Activated CD8-positive, alpha-beta memory T cell treated with anti-CD3 and anti-CD28 coated beads, Interleukin-2, amount 10 ng/mL, durations not matched to agents 7 days and 5 days (primary cell): ENCODE data around the gene OR52E1. TPM values are rescaled to one million over a fixed set of nuclear protein-coding genes. Genes with fewer than 3 reads are reported as not detected.
"Not testable (repeated sequence)": the region's sequence is repeated elsewhere in the genome, so short reads cannot be mapped to it uniquely, and the experiment has no call there.

Experiments
- ATAC-seq: fragments of 150-1000 bp; cut with Tn5 transposase; one replicate; pipeline ENCODE4 v1.10.0; 2021; ENCODE audit warnings: moderate library complexity
- CTCF ChIA-PET: fragments of 350-600 bp; sonication (Branson Sonifier 250); formaldehyde crosslinking; loops from one replicate; lab custom pipeline; 2021; ENCODE audit warnings: antibody characterized with exemption; lab: Charles Lee
- DNase-seq: peaks from one replicate; pipeline ENCODE4 v3.0.0-alpha.2; 2020
- H3K27ac Mint-ChIP-seq: one replicate; pipeline ENCODE4 v1.8.0; 2021; ENCODE audit warnings: mild to moderate bottlenecking, mixed read lengths
- H3K27me3 Mint-ChIP-seq: one replicate; pipeline ENCODE4 v1.8.0; 2021; ENCODE audit warnings: mixed read lengths
- H3K36me3 Mint-ChIP-seq: one replicate; pipeline ENCODE4 v1.8.0; 2021; ENCODE audit warnings: mild to moderate bottlenecking, mixed read lengths
- H3K4me1 Mint-ChIP-seq: one replicate; pipeline ENCODE4 v1.8.0; 2021; ENCODE audit warnings: mixed read lengths
- H3K4me3 Mint-ChIP-seq: one replicate; pipeline ENCODE4 v1.8.0; 2021; ENCODE audit warnings: mild to moderate bottlenecking, moderate library complexity, mixed read lengths
- H3K9me3 Mint-ChIP-seq: one replicate; pipeline ENCODE4 v1.8.0; 2022; ENCODE audit warnings: low read depth, mixed read lengths
- total RNA-seq, 2 experiments: library from RNA; stranded (reverse); gene quantifications; one replicate each; pipeline ENCODE4 v1.2.3, GENCODE V29; 2021

OR52E1 gene
- total RNA-seq = not detected

GRCh38 chr11:5069272-5069671, at the start of gene OR52E1:
OR52E1 (plus strand) TSS chr11:5069572.
- no peak within 1 kb of the TSS for H3K27ac Mint-ChIP-seq
- H3K27me3 Mint-ChIP-seq = no peaks in the 10 kb centered on the region
- no peaks in the 10 kb centered on the region for H3K4me1 Mint-ChIP-seq
- CTCF ChIA-PET = no interaction called here
- H3K4me3 Mint-ChIP-seq = no peak within 1 kb of the TSS
- ATAC-seq = no peak
- no peak for DNase-seq
- no peaks in the 10 kb centered on the region for H3K36me3 Mint-ChIP-seq
- H3K9me3 Mint-ChIP-seq = no peaks in the 10 kb centered on the region

- no peaks in the 10 kb centered on the region for H3K27me3 Mint-ChIP-seq
These were observed 47.4 kb upstream of the OR52E1 start for GRCh38 chr11:5021996-5022395.

GRCh38 chr11:5036669-5037068, 32.7 kb upstream of the OR52E1 start:
- H3K27me3 Mint-ChIP-seq = no peaks in the 10 kb centered on the region
- no peak overlapping the region for H3K4me3 Mint-ChIP-seq
- no peak for DNase-seq
- no peak for ATAC-seq
- CTCF ChIA-PET = no interaction called here
- no peaks in the 10 kb centered on the region for H3K4me1 Mint-ChIP-seq
- no peak overlapping the region for H3K27ac Mint-ChIP-seq
- no peaks in the 10 kb centered on the region for H3K36me3 Mint-ChIP-seq
- no peaks in the 10 kb centered on the region for H3K9me3 Mint-ChIP-seq

More at GRCh38 chr11:5021996-5022395, 47.4 kb upstream of the OR52E1 start:
- Mint-ChIP-seq H3K27ac (no peak overlapping the region), H3K4me1 (no peaks in the 10 kb centered on the region), H3K9me3 (peaks cover 3% of the 10 kb centered on the region), H3K4me3 (no peak overlapping the region), H3K36me3 (no peaks in the 10 kb centered on the region)
- no peak for ATAC-seq
- CTCF ChIA-PET = no interaction called here
- no peak for DNase-seq

GRCh38 chr11:5037926-5038325, 31.4 kb upstream of the OR52E1 start:
- H3K27me3 Mint-ChIP-seq = no peaks in the 10 kb centered on the region
- H3K4me3 Mint-ChIP-seq = no peak overlapping the region
- no peak for DNase-seq
- no peaks in the 10 kb centered on the region for H3K36me3 Mint-ChIP-seq
- H3K9me3 Mint-ChIP-seq = no peaks in the 10 kb centered on the region
- ATAC-seq = no peak
- H3K4me1 Mint-ChIP-seq = no peaks in the 10 kb centered on the region
- H3K27ac Mint-ChIP-seq = no peak overlapping the region
- CTCF ChIA-PET = no interaction called here

DNA sequence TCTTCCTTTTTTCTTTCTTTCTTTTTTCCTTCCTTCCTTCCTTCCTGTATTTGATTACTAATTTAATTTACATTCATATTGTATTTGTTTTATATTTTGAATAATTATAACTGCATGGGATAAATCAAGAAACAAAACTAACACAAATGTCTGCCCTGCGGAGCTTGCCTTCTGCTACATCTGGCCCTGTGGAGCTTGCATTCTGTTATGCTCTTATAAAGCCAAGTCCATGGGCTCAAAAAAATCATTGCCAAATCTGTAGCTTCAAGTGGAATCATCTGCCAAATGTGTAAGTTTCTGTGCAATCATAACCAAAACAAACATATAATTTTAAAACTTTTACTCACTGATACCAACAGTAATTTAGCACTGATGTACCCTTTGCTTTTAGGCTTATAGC, 31.0 kb upstream of the OR52E1 start:
- Mint-ChIP-seq H3K27ac (no peak overlapping the region), H3K9me3 (no peaks in the 10 kb centered on the region), H3K27me3 (no peaks in the 10 kb centered on the region), H3K36me3 (no peaks in the 10 kb centered on the region), H3K4me1 (no peaks in the 10 kb centered on the region), H3K4me3 (no peak overlapping the region)
- DNase-seq = no peak
- no peak for ATAC-seq
- CTCF ChIA-PET = no interaction called here

DNA sequence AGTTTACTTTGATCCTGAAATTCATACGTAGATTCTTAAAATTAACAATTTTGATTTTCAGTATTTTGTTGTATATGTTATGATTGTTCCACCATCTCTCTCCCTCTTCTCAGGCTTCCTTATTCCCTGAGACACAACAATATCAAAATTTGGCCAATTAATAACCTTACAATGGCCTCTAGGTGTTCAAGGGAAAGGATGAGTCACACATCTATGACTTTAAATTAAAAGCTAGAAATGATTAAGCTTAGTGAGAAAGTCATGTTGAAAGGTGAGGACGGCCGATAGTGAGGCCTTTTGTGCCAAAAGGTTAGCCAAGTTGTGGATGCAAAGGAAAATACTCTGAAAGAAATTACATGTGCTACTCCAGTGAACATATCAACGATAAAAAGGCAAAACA, 28.5 kb upstream of the OR52E1 start:
- no peaks in the 10 kb centered on the region for H3K4me1 Mint-ChIP-seq
- no peak overlapping the region for H3K4me3 Mint-ChIP-seq
- H3K36me3 Mint-ChIP-seq = no peaks in the 10 kb centered on the region
- CTCF ChIA-PET = no interaction called here
- no peaks in the 10 kb centered on the region for H3K27me3 Mint-ChIP-seq
- H3K27ac Mint-ChIP-seq = no peak overlapping the region
- no peaks in the 10 kb centered on the region for H3K9me3 Mint-ChIP-seq
- no peak for DNase-seq
- ATAC-seq = no peak

DNA sequence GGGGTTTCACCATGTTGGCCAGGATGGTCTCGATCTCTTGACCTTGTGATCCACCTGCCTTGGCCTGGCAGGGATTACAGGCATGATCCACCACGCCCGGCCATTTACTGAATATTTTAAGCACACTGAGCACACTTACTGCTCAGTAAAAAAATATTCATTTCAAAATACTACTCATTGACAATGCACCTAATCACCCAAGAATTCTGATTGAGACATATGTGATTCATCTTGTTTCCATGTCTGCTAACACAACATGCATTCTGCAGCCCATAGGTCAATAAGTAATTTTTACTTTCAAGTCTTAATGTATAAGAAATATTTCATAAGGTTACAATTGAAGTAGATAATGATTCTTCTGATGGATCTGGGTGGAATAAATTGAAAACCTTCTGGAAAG, 27.3 kb upstream of the OR52E1 start:
- H3K27me3 Mint-ChIP-seq = no peaks in the 10 kb centered on the region
- H3K27ac Mint-ChIP-seq = no peak overlapping the region
- no peak overlapping the region for H3K4me3 Mint-ChIP-seq
- no peaks in the 10 kb centered on the region for H3K36me3 Mint-ChIP-seq
- no peaks in the 10 kb centered on the region for H3K4me1 Mint-ChIP-seq
- H3K9me3 Mint-ChIP-seq = no peaks in the 10 kb centered on the region
- DNase-seq (no peak), ATAC-seq (no peak)
- CTCF ChIA-PET = no interaction called here

DNA sequence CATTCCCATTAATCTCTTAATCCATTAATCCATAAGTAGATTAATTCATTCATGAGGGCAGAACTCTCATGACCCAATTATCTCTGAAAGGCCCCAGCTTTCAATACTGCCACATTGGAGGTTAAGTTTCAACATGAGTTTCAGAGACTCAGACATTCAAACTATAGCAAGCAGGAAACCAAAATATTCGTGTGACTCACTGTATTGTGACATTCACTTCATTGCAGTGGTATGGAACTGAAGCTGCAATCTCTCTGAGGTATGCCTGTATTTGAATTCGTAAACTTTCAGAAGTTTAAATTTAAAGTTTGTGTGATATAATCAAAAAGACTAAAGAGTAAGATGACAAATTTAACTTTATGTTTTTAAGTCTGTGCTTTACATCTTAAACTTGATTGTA, 26.0 kb upstream of the OR52E1 start:
- no peaks in the 10 kb centered on the region for H3K36me3 Mint-ChIP-seq
- DNase-seq = no peak
- H3K4me3 Mint-ChIP-seq = no peak overlapping the region
- H3K27ac Mint-ChIP-seq = no peak overlapping the region
- H3K27me3 Mint-ChIP-seq = no peaks in the 10 kb centered on the region
- no peak for ATAC-seq
- CTCF ChIA-PET = no interaction called here
- no peaks in the 10 kb centered on the region for H3K9me3 Mint-ChIP-seq
- no peaks in the 10 kb centered on the region for H3K4me1 Mint-ChIP-seq

DNA sequence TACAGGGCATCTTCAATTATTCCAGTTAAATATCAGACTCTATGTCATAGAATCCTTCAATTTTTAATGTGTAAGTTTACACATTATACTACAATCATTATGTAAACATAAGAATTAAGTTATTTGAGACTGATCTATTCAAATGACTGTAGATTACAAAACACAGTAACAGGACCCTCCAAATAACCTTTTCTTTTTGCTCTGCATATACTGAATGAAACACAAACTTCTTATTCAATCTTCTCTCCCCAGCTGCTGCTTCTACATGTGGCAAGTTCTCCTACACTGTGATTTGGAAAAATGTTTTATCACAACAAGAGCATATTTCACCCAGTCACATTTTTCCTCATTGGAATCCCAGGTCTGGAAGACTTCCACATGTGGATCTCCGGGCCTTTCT, 23.1 kb upstream of the OR52E1 start, which contains the start of gene OR52J3:
Gene OR52J3 (plus strand): TSS at position 301 of the 400 bp plus-strand sequence. CDS start 0 bp downstream, at position 301.
- H3K4me3 Mint-ChIP-seq = no peak within 1 kb of the TSS
- no peaks in the 10 kb centered on the region for H3K4me1 Mint-ChIP-seq
- H3K36me3 Mint-ChIP-seq = no peaks in the 10 kb centered on the region
- CTCF ChIA-PET = no interaction called here
- ATAC-seq (no peak), DNase-seq (no peak)
- no peak within 1 kb of the TSS for H3K27ac Mint-ChIP-seq
- no peaks in the 10 kb centered on the region for H3K9me3 Mint-ChIP-seq
- no peaks in the 10 kb centered on the region for H3K27me3 Mint-ChIP-seq

- DNase-seq = no peak
- no peaks in the 10 kb centered on the region for H3K27me3 Mint-ChIP-seq
- H3K9me3 Mint-ChIP-seq = no peaks in the 10 kb centered on the region
- no peak overlapping the region for H3K27ac Mint-ChIP-seq
- CTCF ChIA-PET = no interaction called here
- ATAC-seq = no peak
- no peak overlapping the region for H3K4me3 Mint-ChIP-seq
- H3K36me3 Mint-ChIP-seq = no peaks in the 10 kb centered on the region
- no peaks in the 10 kb centered on the region for H3K4me1 Mint-ChIP-seq
These were observed 22.5 kb upstream of the OR52E1 start for GRCh38 chr11:5046754-5047330.

- H3K4me3 Mint-ChIP-seq, ATAC-seq, H3K27me3 Mint-ChIP-seq, CTCF ChIA-PET, H3K36me3 Mint-ChIP-seq, H3K27ac Mint-ChIP-seq, DNase-seq, H3K9me3 Mint-ChIP-seq, H3K4me1 Mint-ChIP-seq: not testable (repeated sequence)
These were observed 10.7 kb upstream of the OR52E1 start for GRCh38 chr11:5058679-5059078.

DNA sequence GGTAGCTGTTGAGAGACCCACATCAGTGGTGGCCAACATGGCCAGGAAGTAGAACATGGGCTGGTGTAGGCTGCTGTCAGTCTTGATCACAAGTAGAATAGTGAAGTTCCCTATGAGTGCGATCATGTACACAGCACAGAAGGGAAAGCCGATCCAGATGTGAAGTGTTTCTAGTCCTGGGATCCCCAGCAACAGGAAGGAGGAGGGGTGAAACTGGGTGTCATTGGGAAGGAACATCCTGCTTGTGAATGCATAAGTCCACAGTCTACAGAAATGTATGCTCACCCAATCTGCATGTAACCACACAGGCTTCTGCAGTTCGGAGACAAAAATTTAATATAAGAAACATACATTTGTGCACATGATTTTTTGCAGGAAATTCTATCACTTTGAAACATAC, 10.0 kb upstream of the OR52E1 start, which contains the start of gene OR52E2:
Gene OR52E2 (minus strand): TSS at position 237 of the 400 bp plus-strand sequence. CDS start 0 bp downstream, at position 237.
- no peak for DNase-seq
- H3K9me3 Mint-ChIP-seq = no peaks in the 10 kb centered on the region
- H3K27me3 Mint-ChIP-seq = no peaks in the 10 kb centered on the region
- no peaks in the 10 kb centered on the region for H3K4me1 Mint-ChIP-seq
- no peak within 1 kb of the TSS for H3K4me3 Mint-ChIP-seq
- CTCF ChIA-PET = no interaction called here
- ATAC-seq = no peak
- H3K36me3 Mint-ChIP-seq = no peaks in the 10 kb centered on the region
- no peak within 1 kb of the TSS for H3K27ac Mint-ChIP-seq

- no peaks in the 10 kb centered on the region for H3K36me3 Mint-ChIP-seq
- H3K27ac Mint-ChIP-seq = no peak overlapping the region
- no peaks in the 10 kb centered on the region for H3K9me3 Mint-ChIP-seq
- H3K27me3 Mint-ChIP-seq = no peaks in the 10 kb centered on the region
- ATAC-seq = no peak
- no peak for DNase-seq
- CTCF ChIA-PET = no interaction called here
- H3K4me3 Mint-ChIP-seq = no peak overlapping the region
- no peaks in the 10 kb centered on the region for H3K4me1 Mint-ChIP-seq
These were observed 4.3 kb upstream of the OR52E1 start for GRCh38 chr11:5065027-5065426.

DNA sequence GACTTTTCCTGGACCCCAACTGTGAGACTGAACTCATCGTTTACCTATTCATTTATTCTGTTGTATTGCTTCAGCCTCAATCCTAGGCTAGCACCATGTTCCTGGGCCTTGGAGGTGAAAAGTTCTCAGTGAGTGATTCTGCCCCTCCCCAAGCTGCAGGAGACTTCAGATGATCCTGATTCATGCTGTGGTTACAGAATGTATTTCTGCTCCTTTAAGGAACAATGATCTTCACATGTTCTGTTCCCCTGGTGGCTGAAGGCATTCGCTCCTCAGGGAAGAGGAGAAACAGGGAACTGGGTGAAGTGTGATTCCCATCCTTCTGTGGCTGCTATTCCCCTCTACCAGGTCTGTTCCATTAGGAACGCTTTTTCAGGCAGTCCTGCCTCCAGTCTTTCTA, 2.4 kb downstream of the OR52E1 start:
- Mint-ChIP-seq H3K36me3 (no peaks in the 10 kb centered on the region), H3K27ac (no peak overlapping the region), H3K9me3 (no peaks in the 10 kb centered on the region), H3K27me3 (no peaks in the 10 kb centered on the region), H3K4me3 (no peak overlapping the region), H3K4me1 (no peaks in the 10 kb centered on the region)
- no peak for DNase-seq
- no peak for ATAC-seq
- CTCF ChIA-PET = no interaction called here

DNA sequence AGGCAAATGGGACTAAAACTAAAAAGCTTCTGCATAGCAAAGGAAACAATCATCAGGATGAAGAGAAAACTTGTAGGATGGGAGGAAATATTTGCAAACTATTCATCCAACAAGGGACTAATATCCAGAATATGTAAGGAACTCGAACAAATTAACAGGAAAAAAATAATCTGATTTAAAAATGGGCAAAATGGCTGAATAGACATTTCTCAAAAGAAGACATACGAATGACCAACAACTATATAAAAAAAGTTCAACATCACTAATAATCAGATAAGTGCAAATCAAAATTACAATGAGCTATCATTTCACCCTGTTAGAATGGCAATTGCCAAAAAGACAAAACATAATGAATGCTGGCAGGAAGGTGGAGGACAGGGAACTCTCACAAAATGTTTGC, 12.0 kb downstream of the OR52E1 start:
- Mint-ChIP-seq H3K27me3 (no peaks in the 10 kb centered on the region), H3K4me1 (no peaks in the 10 kb centered on the region), H3K9me3 (no peaks in the 10 kb centered on the region), H3K36me3 (no peaks in the 10 kb centered on the region), H3K27ac (no peak overlapping the region), H3K4me3 (no peak overlapping the region)
- no peak for DNase-seq
- CTCF ChIA-PET = no interaction called here
- ATAC-seq = no peak
